GM12865 (cell line): Measurements from ENCODE around the gene TNFSF8.

Experiments
- DNase-seq: peaks from one replicate; pipeline ENCODE4 v3.0.0; 2010; ENCODE audit warnings: low read depth
- H3K4me3 ChIP-seq: 2 replicates; pipeline ENCODE4 v1.5.1; 2011; ENCODE audit warnings: mild to moderate bottlenecking, low read depth, low read length, control low read depth
- TF ChIP-seq, protein P1 (sequence below): IDR thresholded peaks from 2 replicates; pipeline ENCODE4 v1.5.1; 2011; ENCODE audit warnings: low read length, control low read depth, low read depth, inconsistent platforms; ENCODE audit not compliant: insufficient read depth; ENCODE audit errors: missing control alignments

TNFSF8 gene

DNA sequence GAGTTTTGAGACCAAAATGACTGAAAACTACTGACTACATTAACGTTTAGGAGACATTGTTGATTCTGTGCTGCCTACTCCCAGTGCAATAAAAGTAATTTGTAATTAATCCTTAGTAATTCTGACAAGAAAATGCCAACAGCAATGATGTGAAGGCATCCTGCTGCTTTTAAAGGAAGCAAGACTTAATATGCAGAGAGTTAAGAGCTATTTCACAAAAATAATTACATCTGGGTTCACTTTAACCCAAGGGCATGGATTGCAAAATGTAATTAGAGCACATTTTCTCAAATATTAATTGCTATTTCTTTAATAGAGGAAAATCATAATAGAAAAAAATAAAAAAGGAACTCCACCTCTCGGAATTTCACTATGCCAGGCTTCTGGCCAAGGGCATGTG lies 22.7 kb upstream of the TNFSF8 start:
- TF ChIP-seq, protein P1, sequence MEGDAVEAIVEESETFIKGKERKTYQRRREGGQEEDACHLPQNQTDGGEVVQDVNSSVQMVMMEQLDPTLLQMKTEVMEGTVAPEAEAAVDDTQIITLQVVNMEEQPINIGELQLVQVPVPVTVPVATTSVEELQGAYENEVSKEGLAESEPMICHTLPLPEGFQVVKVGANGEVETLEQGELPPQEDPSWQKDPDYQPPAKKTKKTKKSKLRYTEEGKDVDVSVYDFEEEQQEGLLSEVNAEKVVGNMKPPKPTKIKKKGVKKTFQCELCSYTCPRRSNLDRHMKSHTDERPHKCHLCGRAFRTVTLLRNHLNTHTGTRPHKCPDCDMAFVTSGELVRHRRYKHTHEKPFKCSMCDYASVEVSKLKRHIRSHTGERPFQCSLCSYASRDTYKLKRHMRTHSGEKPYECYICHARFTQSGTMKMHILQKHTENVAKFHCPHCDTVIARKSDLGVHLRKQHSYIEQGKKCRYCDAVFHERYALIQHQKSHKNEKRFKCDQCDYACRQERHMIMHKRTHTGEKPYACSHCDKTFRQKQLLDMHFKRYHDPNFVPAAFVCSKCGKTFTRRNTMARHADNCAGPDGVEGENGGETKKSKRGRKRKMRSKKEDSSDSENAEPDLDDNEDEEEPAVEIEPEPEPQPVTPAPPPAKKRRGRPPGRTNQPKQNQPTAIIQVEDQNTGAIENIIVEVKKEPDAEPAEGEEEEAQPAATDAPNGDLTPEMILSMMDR = no peak
- DNase-seq = no peak
- H3K4me3 ChIP-seq = no peak overlapping the region

DNA sequence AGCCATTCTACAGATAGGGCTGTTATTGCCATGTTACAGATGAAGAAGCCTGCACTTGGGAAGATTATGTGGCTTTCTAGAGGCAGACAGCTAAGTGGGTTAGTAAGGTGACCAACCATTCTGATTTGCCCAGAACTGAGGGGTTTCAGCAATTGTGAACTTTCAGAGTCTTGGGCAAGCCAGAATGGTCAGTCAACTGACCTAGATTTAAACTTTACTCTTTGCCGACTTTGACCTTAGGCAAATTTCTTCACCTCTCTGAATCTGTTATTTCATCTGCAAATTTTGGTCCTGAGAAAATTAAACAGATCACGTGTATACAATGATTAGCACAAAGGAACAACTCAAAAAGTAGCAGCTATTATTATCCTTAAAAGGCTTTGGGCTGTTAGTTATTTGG lies 20.4 kb upstream of the TNFSF8 start:
- H3K4me3 ChIP-seq = no peak overlapping the region
- DNase-seq = no peak
- TF ChIP-seq, protein P1 = no peak

DNA sequence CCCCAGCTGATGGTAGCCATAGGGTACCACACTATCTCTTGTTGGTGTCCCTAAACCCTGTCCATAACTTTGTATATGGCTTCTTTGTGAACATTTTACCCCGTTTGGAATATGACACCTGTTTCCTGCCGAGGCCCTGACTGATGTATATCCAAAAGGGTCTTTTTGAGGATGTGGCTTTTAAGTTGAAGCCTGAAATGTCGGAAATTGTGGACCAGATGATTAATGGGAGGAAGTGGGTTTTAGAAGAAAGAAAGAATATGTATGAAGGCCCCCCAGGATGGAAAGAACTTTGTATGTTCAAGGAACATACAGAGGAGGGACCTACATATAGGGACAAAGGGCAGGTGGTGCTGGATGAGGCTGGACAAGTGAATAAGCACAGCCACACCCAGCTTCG lies 16.7 kb upstream of the TNFSF8 start:
- no peak overlapping the region for H3K4me3 ChIP-seq
- no peak for DNase-seq
- TF ChIP-seq, protein P1 = no peak

DNA sequence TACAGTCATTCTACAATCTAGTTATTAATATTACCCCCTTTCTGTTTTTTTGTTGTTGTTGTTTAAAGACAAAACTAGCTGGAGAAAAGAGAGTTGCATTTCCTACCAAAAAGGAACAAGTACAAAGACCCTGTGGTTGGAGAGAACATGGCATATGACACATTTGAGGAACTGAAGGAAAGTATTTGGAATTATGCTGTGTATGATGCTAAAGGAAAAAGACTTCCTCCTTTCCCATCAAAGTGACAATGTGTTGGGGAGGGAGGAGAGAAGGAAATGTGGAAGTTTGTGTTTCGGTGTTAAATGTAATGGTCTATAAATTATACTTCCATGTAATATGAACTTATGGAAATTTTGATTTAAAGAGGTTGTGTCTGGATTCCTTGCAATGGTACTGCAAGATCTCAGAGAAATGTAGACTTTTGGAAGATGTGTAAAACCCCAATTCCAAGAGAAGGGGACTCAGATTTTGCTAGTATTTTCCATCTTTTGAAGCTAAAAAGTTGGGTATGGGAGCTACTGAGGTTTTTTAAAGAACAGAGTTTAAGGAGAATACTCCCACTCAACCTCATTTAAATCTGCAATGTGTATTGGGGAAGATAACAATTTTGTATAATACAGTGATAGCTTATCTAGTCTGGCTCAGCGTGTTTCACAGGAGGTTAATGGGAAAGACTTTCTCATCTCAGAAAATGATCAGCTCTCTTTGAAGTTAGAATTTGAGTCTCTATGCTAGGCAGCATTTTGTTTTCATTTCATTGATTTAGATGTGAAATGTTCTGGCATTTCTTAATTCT lies 15.4 kb upstream of the TNFSF8 start:
- TF ChIP-seq, protein P1 = no peak
- no peak for DNase-seq
- H3K4me3 ChIP-seq = no peak overlapping the region

DNA sequence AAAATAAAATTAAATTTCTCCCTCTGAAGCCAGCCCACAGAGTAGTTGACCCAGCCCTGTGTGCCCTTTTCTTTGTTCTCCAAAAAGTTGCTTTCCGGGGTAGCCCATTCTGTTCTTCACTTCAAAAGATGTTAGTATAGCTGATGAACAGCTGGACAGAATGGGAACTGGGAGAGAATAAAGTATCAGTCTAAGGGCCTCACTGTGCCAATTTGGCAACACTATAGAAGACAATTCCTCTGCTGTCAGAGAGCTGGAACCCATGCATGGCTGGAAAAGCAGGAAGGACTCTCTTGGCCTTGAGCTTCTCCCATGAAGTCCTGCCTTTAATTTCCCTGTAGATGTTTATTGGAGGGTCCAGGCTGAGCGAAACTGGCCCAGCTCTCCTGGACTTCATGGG lies 11.0 kb upstream of the TNFSF8 start:
- DNase-seq = no peak
- TF ChIP-seq, protein P1 = no peak
- H3K4me3 ChIP-seq = no peak overlapping the region

DNA sequence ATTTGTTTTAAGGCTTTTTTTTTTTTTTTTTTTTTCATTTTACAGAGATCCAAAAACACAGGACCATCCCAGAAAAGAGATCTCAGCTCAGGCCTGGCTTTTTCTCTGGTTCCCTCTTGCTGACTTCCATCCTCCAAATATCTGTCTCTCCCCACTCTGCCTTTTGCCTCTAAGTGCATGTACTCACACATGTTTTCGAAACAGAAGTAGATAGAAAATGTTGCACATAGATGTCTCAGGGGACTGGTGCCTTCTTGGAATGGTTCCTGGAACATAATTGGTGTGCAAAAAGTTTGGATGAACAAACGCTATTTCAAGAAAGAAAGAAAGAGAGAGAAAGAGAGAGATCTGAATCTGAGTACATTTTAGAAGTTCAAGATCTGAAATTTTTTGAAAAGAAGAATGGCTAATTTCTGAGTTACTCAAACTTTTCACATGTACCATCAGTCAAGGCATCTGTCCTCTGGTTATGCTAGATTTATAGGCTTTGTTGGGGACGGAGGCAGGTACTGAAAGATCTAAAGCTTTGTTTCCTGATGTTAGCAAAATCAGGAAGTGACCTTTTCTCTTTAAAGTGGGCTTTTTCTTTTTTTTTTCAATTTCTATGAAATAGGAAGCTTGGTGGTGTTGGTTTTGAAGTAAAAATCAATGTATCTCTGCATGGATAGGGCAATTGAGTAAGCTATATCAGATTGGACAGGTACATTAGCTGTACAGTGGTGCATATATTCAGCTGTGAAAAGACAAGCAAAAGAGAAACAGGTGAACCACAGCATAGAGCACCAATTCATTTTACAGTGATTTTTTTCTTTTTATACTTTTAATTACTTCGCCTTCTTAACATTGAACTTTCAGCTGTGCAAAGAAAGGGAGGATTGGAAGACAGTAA lies 8.5 kb upstream of the TNFSF8 start:
- no peak for DNase-seq

More for the DNA sequence above, 8.5 kb upstream of the TNFSF8 start:
- no peak overlapping the region for H3K4me3 ChIP-seq
- TF ChIP-seq, protein P1 = no peak
